ENCODE results near the gene SPATA46. TPM values are rescaled to one million over a fixed set of nuclear protein-coding genes. Genes with fewer than 3 reads are reported as not detected.

Gene SPATA46
- total RNA-seq, 1 experiment from 2014 or later, result not detected

- TF ChIP-seq, protein P1, sequence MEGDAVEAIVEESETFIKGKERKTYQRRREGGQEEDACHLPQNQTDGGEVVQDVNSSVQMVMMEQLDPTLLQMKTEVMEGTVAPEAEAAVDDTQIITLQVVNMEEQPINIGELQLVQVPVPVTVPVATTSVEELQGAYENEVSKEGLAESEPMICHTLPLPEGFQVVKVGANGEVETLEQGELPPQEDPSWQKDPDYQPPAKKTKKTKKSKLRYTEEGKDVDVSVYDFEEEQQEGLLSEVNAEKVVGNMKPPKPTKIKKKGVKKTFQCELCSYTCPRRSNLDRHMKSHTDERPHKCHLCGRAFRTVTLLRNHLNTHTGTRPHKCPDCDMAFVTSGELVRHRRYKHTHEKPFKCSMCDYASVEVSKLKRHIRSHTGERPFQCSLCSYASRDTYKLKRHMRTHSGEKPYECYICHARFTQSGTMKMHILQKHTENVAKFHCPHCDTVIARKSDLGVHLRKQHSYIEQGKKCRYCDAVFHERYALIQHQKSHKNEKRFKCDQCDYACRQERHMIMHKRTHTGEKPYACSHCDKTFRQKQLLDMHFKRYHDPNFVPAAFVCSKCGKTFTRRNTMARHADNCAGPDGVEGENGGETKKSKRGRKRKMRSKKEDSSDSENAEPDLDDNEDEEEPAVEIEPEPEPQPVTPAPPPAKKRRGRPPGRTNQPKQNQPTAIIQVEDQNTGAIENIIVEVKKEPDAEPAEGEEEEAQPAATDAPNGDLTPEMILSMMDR (IDR thresholded peaks at IDR 0.05; ENCODE audit: insufficient read depth in 1 of 2, low read depth in 1 of 2, low read length in 1 of 2, severe bottlenecking in 1 of 2, unreplicated experiment in 1 of 2), result no peak
- Histone ChIP-seq H3K36me3 (ENCODE audit: control insufficient read depth, insufficient read depth, low read length) (no peaks in the 10 kb centered on the region), H3K9me3 (no peaks in the 10 kb centered on the region), H3K4me1 (peaks cover 7% of the 10 kb centered on the region; the same call in 1 of the 2 replicates), H3K27me3 (replicated peaks; ENCODE audit: control insufficient read depth, insufficient read depth, low read length) (no peaks in the 10 kb centered on the region), H3K4me3 (ENCODE audit: low read depth, low read length) (no peak overlapping the region)
- Mint-ChIP-seq H3K27me3 (ENCODE audit: insufficient read depth, unreplicated experiment) (no peaks in the 10 kb centered on the region), H3K36me3 (ENCODE audit: insufficient read depth, unreplicated experiment) (no peaks in the 10 kb centered on the region), H3K27ac (ENCODE audit: unreplicated experiment) (no peak overlapping the region), H3K4me1 (ENCODE audit: low read depth, unreplicated experiment) (no peaks in the 10 kb centered on the region), H3K9me3 (ENCODE audit: unreplicated experiment) (no peaks in the 10 kb centered on the region), H3K4me3 (ENCODE audit: unreplicated experiment) (no peak overlapping the region)
- intact Hi-C loops (cut with micrococcal nuclease; ENCODE audit: unreplicated experiment), result no loop called here
- POLR2A ChIA-PET, result no interaction called here
- no peak for DNase-seq
- CTCF ChIA-PET, result no interaction called here
- no TSS peak for BruUV-seq (replicated peaks)
These were observed 50.1 kb downstream of the SPATA46 start for GRCh38 chr1:162326559-162326958.

GRCh38 chr1:162324396-162324795, 52.3 kb downstream of the SPATA46 start:
- no TSS peak for BruUV-seq (replicated peaks)
- intact Hi-C loops (cut with micrococcal nuclease; ENCODE audit: unreplicated experiment), result no loop called here

More at GRCh38 chr1:162324396-162324795, 52.3 kb downstream of the SPATA46 start:
- no peaks in the 10 kb centered on the region for H3K27me3 ChIP-seq (replicated peaks; ENCODE audit: control insufficient read depth, insufficient read depth, low read length)
- TF ChIP-seq, protein P1 (IDR thresholded peaks at IDR 0.05; ENCODE audit: insufficient read depth in 1 of 2, low read depth in 1 of 2, low read length in 1 of 2, severe bottlenecking in 1 of 2, unreplicated experiment in 1 of 2), result no peak
- H3K36me3 Mint-ChIP-seq (ENCODE audit: insufficient read depth, unreplicated experiment), result no peaks in the 10 kb centered on the region
- no peak overlapping the region for H3K27ac Mint-ChIP-seq (ENCODE audit: unreplicated experiment)
- H3K27me3 Mint-ChIP-seq (ENCODE audit: insufficient read depth, unreplicated experiment), result no peaks in the 10 kb centered on the region
- no peak overlapping the region for H3K4me3 Mint-ChIP-seq (ENCODE audit: unreplicated experiment)
- no peaks in the 10 kb centered on the region for H3K36me3 ChIP-seq (ENCODE audit: control insufficient read depth, insufficient read depth, low read length)
- H3K4me1 Mint-ChIP-seq (ENCODE audit: low read depth, unreplicated experiment), result peaks cover 4% of the 10 kb centered on the region
- no peak overlapping the region for H3K4me3 ChIP-seq (ENCODE audit: low read depth, low read length)
- no peaks in the 10 kb centered on the region for H3K9me3 ChIP-seq
- ChIA-PET CTCF (no interaction called here), POLR2A (no interaction called here)
- DNase-seq, result no peak
- no peaks in the 10 kb centered on the region for H3K9me3 Mint-ChIP-seq (ENCODE audit: unreplicated experiment)
- H3K4me1 ChIP-seq, result peaks cover 7% of the 10 kb centered on the region; the same call in 1 of the 2 replicates

Small RNAs within 50 kb of the gene (microRNA-seq; reads per million reads assigned to microRNA genes)
- 14.1 reads per million, percentile 53 among the genes with 10 or more reads in this experiment for gene MIR556

Other genes starting within 250 kb of the SPATA46 start
- 5.3 and 7.3 TPM in 2 replicates for gene C1orf226, start 4.9 kb upstream of the SPATA46 start, total RNA-seq (2022)
- not detected in 2 replicates for gene SH2D1B, start 35.3 kb upstream of the SPATA46 start, total RNA-seq (2022)
- gene UHMK1, start 121.0 kb upstream of the SPATA46 start, total RNA-seq (2022), result 23.4 and 24.9 TPM in 2 replicates
- 35.2 and 39.8 TPM in 2 replicates for gene UAP1, start 184.9 kb upstream of the SPATA46 start, total RNA-seq (2022)